WERI-Rb-1 (cell line): ENCODE results near the gene CTIF.

ENCODE experiments used
- DNase-seq: peaks from one replicate; pipeline ENCODE4 v3.0.0-alpha.2; 2020
- H3K27ac ChIP-seq: fragments of 250-450 bp; sonication (Bioruptor Pico); 2 replicates; pipeline ENCODE4 v1.5.1; 2020; ENCODE audit warnings: mild to moderate bottlenecking, moderate library complexity
- H3K27me3 ChIP-seq: fragments of 250-450 bp; sonication (Bioruptor Pico); 2 replicates; pipeline ENCODE4 v1.5.1; 2021; ENCODE audit warnings: mild to moderate bottlenecking, low read depth, moderate library complexity; ENCODE audit not compliant: insufficient read depth, severe bottlenecking
- H3K36me3 ChIP-seq: fragments of 250-450 bp; sonication (Bioruptor Pico); 2 replicates; pipeline ENCODE4 v1.5.1; 2020; ENCODE audit warnings: mild to moderate bottlenecking, moderate library complexity
- H3K4me3 ChIP-seq: 2 replicates; pipeline ENCODE4 v1.5.1; 2011; ENCODE audit warnings: low read depth, mild to moderate bottlenecking, control low read depth, low read length
- H3K9me3 ChIP-seq: fragments of 250-450 bp; sonication (Bioruptor Pico); 2 replicates; pipeline ENCODE4 v1.5.1; 2021; ENCODE audit warnings: mild to moderate bottlenecking, moderate library complexity; ENCODE audit not compliant: severe bottlenecking
- CTCF ChIP-seq: IDR thresholded peaks from 2 replicates; pipeline ENCODE4 v1.5.1; 2011; ENCODE audit warnings: low read depth, mild to moderate bottlenecking, control low read depth, inconsistent platforms, low read length

CTIF gene

GRCh38 chr18:48663096-48663930 lies 124.5 kb downstream of the CTIF start:
- DNase-seq = no peak
- no peak overlapping the region for H3K27ac ChIP-seq
- H3K27me3 ChIP-seq = no peaks in the 10 kb centered on the region
- peaks cover 4% of the 10 kb centered on the region for H3K9me3 ChIP-seq
- H3K36me3 ChIP-seq = peaks cover 21% of the 10 kb centered on the region
- no peak overlapping the region for H3K4me3 ChIP-seq
- no peak for TF ChIP-seq CTCF

- no peak overlapping the region; the same call in 1 of the 2 replicates for H3K27ac ChIP-seq
- no peaks in the 10 kb centered on the region for H3K27me3 ChIP-seq
- H3K9me3 ChIP-seq = peaks cover 4% of the 10 kb centered on the region
- peak; percentile 84 for DNase-seq
- H3K36me3 ChIP-seq = peaks cover 21% of the 10 kb centered on the region
- peak; percentile 96 for TF ChIP-seq CTCF
- no peak overlapping the region for H3K4me3 ChIP-seq
These were observed 125.4 kb downstream of the CTIF start for GRCh38 chr18:48663931-48664847.

- no peak for DNase-seq
- no peak for TF ChIP-seq CTCF
- no peak overlapping the region for H3K27ac ChIP-seq
- no peak overlapping the region for H3K4me3 ChIP-seq
- peaks cover 11% of the 10 kb centered on the region for H3K9me3 ChIP-seq
- peaks cover 28% of the 10 kb centered on the region for H3K36me3 ChIP-seq
- H3K27me3 ChIP-seq = no peaks in the 10 kb centered on the region
These were observed 126.8 kb downstream of the CTIF start for GRCh38 chr18:48665654-48666053.

GRCh38 chr18:48666613-48667012 lies 127.8 kb downstream of the CTIF start:
- peaks cover 38% of the 10 kb centered on the region for H3K36me3 ChIP-seq
- no peak for TF ChIP-seq CTCF
- no peak overlapping the region for H3K27ac ChIP-seq
- H3K27me3 ChIP-seq = no peaks in the 10 kb centered on the region
- H3K4me3 ChIP-seq = no peak overlapping the region
- H3K9me3 ChIP-seq = peaks cover 20% of the 10 kb centered on the region
- DNase-seq = no peak

- H3K27me3 ChIP-seq = no peaks in the 10 kb centered on the region
- H3K4me3 ChIP-seq = no peak overlapping the region
- peak; percentile 91 for TF ChIP-seq CTCF
- H3K9me3 ChIP-seq = peaks cover 21% of the 10 kb centered on the region
- no peak overlapping the region for H3K27ac ChIP-seq
- DNase-seq = peak; percentile 60
- H3K36me3 ChIP-seq = peaks cover 39% of the 10 kb centered on the region
These were observed 128.7 kb downstream of the CTIF start for GRCh38 chr18:48667276-48668254.
